Measurements from ENCODE around the gene ADGRG2. TPM values are rescaled to one million over a fixed set of nuclear protein-coding genes. Genes with fewer than 3 reads are reported as not detected.

ADGRG2 gene
- total RNA-seq, 4 donors from 2014 or later, result 0.28 to 1.5 (median 0.53) TPM; not detected in 1

DNA sequence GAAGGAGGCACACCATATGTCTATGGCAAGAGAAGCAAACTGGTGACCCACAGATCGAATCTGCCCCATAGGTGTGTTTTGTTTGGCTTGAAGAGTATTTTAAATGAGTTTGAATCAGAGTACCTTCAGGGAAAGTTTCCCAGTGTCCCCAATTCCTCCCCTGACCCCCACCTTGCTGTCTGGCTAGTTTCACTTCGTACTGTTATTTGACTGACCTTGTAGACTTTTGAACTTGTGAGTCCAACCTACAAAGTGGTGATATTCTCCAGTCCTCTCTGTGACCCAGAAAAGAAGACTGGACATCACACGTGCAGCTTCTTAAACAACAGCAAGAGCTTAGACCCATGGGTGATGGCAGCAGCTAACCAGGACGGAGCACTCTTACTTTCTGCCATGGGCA is 177.8 kb downstream of the ADGRG2 start:
- no peaks in the 10 kb centered on the region for H3K4me1 ChIP-seq
- H3K36me3 ChIP-seq, result no peaks in the 10 kb centered on the region
- TF ChIP-seq, protein P1, sequence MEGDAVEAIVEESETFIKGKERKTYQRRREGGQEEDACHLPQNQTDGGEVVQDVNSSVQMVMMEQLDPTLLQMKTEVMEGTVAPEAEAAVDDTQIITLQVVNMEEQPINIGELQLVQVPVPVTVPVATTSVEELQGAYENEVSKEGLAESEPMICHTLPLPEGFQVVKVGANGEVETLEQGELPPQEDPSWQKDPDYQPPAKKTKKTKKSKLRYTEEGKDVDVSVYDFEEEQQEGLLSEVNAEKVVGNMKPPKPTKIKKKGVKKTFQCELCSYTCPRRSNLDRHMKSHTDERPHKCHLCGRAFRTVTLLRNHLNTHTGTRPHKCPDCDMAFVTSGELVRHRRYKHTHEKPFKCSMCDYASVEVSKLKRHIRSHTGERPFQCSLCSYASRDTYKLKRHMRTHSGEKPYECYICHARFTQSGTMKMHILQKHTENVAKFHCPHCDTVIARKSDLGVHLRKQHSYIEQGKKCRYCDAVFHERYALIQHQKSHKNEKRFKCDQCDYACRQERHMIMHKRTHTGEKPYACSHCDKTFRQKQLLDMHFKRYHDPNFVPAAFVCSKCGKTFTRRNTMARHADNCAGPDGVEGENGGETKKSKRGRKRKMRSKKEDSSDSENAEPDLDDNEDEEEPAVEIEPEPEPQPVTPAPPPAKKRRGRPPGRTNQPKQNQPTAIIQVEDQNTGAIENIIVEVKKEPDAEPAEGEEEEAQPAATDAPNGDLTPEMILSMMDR (IDR thresholded peaks at IDR 0.05), result no peak
- no peak for TF ChIP-seq POLR2A (IDR thresholded peaks at IDR 0.05)

DNA sequence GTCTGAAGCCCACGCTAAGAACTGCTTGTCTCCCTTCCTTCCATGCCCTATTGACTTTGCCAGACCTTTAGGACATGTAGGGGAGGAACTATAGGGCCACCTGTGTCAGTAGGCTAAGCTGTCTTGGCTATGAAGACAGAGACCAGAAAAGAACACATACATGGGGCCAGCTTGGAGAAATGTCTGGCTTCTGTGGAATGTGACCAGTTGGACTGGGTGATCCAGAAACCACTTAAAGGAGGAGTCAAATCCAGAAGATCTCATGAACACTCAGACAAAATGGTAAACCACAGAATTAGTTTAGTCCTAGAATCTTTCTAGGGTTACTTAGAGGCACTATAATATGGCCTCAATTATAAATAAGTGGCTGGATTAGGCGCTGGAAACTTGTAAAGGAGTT is 180.4 kb downstream of the ADGRG2 start:
- Histone ChIP-seq H3K4me3 (no peak overlapping the region), H3K27ac (no peak overlapping the region), H3K9me3 (no peaks in the 10 kb centered on the region), H3K36me3 (no peaks in the 10 kb centered on the region), H3K27me3 (no peaks in the 10 kb centered on the region), H3K4me1 (no peaks in the 10 kb centered on the region)
- no peak for DNase-seq
- TF ChIP-seq, protein P1 (IDR thresholded peaks at IDR 0.05), result no peak
- no peak for TF ChIP-seq POLR2A (IDR thresholded peaks at IDR 0.05)

More for the DNA sequence above, 177.8 kb downstream of the ADGRG2 start:
- no peak for DNase-seq
- Histone ChIP-seq H3K9me3 (no peaks in the 10 kb centered on the region), H3K27me3 (no peaks in the 10 kb centered on the region), H3K27ac (no peak overlapping the region), H3K4me3 (no peak overlapping the region)

Other genes with a start within 250 kb of the ADGRG2 start
- 10 to 100 TPM; 34.3 to 98.1 (median 63.7) TPM for gene PHKA2, start 138.4 kb downstream of the ADGRG2 start, total RNA-seq
- gene PDHA1, start 221.5 kb upstream of the ADGRG2 start, total RNA-seq, result 100 to 1,000 TPM; 145 to 276 (median 200) TPM

All from Peyer's patch (tissue), 4 donors.